Measurements from ENCODE around the gene WNT4.

WNT4 gene

GRCh38 chr1:22129501-22130117 lies 13.3 kb downstream of the WNT4 start:
- DNase-seq = no peak

DNA sequence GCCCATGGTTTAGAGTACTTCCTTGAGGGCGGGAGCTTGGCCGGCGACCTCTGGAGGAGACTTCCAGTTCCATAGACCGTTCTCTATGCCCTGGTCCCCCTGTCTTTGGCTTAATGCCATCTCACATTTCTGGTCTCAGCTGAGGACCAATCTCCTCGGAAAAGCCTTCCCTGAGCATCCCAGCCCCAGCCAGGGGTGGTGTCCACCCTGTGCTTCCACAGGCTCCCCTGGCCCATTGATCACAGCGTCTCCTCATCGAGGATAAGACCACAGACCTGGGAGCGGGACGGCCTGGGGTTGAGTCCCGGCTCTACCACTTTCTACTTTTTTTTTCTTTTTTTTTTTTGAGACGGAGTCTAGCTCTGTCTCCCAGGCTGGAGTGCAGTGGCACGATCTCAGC lies 14.5 kb downstream of the WNT4 start:
- no peak for DNase-seq

DNA sequence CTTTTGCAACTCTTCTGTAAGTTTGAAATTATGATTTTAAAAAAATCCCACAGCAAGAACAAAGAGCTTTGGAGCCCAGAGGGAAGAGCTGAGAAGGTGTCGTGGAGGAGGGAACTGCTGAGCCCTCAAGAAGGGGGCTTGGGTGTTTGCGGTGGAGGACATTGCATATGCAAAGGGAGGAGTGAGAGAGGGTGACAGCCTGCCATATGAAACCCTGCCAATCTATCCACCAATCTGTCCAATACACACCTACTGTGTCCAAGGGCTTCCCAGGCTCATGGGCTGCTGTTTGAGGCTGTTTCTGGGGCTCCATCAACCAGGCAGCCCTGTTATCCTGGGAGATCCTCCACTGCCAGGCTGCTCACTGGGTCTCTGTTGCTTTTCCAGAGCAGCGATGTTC lies 15.2 kb downstream of the WNT4 start:
- DNase-seq = no peak

DNA sequence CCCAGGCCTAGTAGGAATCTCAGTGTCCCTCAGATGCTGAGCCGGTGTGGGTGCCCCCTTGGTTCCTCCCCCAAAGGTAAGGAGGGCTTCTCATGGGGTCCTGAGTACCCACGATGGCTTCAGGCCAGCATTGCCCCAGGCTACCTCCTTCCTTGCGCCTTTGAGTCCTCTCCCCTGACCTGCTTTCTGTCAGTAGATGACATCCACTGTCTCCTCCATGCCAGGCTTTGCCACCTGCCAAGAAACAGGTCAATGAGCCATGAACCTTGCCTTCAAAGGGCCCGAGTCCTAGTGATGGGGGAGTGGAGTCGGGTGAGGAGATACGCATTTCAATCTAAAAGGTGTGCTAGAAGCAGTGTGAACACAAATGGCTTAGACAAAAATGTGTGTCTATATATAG lies 15.6 kb downstream of the WNT4 start:
- DNase-seq = no peak

DNA sequence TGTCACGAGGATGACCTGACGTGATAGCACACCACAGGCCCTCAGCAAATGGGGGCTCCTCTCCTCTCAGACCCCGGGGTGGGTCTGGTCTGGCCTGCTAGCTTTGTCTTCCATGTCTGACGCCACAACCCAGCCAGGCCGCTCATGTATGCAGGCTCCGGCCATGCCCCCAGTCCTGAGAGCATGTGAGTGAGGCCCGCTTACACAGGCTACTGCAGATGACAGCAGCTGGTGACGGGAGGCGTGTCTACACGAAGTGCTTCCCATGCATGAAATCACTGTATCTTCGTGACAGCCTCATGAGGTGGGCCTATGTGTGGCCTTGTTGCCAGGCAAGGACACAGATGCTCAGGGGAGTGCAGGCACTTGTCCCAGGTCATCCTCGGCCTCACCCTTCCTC lies 16.4 kb downstream of the WNT4 start:
- DNase-seq = no peak

GRCh38 chr1:22124592-22125229 lies 18.2 kb downstream of the WNT4 start:
- no peak for DNase-seq

DNA sequence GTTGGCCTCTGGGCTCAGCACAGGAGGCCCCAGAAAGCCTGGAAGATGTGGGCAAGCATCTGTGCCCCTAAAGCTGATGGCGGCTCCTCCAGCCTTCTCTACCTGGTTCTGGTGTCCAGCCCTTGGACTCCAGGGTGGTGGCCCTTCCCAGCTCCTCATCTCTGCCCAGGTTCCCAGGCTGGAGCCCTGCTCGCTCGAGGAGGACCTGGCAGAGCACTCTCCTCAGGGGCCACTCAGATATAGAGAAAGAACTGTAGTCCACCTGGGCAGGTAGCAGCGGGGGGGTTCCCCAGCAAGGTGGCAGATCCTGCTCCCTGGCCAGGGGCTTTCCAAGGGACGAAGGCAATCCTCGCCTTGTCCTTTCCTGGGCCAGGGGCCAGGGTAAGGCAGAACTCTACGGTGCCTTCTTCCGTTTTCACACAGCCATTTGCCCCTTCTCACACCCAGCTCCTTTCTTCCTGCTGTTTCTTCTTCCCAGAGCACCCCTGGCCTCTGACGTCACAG lies 18.9 kb downstream of the WNT4 start:
- no peak for DNase-seq

DNA sequence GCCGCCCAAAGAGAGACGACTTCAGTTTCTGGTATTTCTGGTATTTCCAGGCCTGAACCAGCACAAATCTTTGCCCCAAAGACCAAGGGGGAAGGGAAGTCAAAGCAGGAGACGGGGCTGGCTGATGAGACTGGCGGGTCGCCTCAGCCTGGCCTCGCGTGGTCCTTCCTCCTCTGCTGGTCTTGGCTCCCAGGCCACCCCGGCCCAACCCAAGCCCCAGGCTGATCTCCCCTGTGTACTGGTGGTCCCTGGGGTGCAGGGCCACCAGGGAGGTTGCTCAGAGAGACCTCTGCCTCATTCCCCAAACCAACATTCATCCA lies 19.9 kb downstream of the WNT4 start:
- peak; percentile 43 for DNase-seq

- no peak for DNase-seq
These were observed 20.4 kb downstream of the WNT4 start for GRCh38 chr1:22122273-22123070.

DNA sequence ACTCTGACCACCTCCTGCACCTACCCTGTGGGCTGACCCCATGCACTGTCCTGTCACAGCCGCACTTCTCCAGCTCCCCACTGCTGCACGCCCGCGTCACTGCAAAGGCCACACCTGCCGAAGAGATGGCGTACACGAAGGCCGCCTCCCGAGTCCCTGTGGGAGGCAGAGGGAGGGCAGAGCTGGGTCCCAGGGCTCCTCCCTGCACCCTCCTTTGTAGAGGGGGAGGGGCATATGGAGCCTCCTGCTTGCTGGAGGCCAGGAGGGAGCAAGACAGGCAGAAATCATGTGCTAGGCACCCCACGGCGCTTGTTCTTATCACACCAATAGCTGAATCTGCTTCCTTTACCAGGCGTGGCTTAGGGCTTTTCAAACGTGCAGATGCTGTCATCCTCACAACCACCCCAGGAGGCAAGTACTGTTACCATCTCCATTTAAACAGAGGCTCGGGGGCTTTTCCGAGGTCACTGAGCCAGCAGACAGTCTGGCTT lies 21.4 kb downstream of the WNT4 start:
- DNase-seq = no peak

GRCh38 chr1:22120469-22120790 lies 22.5 kb downstream of the WNT4 start:
- DNase-seq = no peak

DNA sequence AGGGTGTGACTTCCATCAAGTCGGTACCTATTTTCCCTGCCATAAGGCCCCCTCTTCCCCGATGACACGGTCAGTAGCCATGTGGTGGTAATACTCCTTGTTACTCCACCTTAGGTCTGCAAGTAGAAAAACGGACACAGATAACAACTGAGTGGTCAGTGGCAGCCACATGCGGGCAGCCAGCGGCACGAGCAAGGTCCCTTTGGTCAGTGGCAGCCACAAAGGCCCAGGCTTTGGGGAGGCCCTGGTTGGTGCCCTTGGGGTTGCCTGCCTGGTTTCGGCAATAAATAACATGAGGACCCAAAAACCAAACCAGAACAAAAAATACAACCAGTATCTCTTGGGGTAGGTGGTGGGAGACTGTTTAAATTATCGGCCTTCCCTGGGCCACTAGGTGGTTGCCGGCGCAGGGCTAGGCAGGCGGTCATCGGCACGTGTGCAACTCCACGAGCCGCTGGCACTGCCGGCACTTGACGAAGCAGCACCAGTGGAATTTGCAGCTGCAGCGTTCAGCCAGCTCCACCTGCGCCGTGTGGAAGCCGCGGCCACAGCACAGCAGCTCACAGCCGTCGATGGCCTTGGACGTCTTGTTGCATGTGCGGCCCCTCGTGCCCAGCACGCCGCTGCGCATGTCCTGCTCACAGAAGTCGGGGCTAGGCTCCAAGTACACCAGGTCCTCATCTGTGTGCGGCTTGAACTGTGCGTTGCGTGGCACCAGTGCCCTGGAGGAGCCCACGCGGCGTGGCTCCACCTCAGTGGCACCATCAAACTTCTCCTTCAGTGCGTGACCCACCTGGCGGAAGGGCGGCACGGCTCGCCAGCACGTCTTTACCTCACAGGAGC lies 23.1 kb downstream of the WNT4 start:
- no peak for DNase-seq

- no peak for DNase-seq
These were observed 24.5 kb downstream of the WNT4 start for GRCh38 chr1:22118291-22118992.

- DNase-seq = no peak
These were observed 25.0 kb downstream of the WNT4 start for GRCh38 chr1:22117851-22118250.

DNA sequence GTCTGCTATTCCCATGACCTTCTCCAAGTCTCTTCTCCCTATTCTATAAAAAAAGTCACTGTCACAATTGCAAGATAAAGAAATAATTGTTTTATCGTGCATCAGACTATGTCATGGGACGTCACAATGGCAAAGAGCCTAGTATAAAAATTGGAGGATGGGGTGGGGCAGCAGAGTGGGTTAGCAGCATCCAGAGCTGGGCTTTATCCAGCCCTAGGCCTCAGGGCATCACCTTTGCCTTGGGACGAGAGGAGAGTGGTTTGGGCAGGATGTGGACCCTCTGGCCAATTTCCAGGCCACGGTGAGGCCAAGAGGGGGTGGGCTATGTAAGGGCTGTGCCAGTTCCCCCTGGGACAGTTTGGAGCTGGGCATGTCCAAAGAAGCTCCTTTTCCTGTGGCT lies 25.7 kb downstream of the WNT4 start:
- no peak for DNase-seq

DNA sequence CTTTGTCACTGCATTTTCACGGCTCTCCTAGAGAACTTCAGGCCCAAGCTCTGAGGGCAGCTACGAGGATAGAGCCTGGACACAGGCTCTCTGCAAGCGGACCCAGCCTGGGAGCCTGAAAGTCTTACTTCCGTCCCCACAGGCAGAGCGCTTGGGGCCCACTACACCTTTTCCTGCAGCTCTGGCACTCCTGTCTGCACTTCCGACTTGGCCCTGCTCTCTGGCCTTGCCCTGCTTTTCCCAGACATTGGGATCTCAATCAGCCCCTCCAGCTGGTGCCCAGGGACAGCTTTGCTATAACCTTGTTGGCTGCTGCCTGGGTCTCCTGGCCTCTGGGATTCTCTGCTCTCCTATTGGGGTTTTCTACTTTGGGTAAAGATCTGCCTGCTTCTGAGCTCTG lies 27.6 kb downstream of the WNT4 start:
- no peak for DNase-seq

GRCh38 chr1:22114083-22115012 lies 28.5 kb downstream of the WNT4 start:
- peak; percentile 78 for DNase-seq

DNA sequence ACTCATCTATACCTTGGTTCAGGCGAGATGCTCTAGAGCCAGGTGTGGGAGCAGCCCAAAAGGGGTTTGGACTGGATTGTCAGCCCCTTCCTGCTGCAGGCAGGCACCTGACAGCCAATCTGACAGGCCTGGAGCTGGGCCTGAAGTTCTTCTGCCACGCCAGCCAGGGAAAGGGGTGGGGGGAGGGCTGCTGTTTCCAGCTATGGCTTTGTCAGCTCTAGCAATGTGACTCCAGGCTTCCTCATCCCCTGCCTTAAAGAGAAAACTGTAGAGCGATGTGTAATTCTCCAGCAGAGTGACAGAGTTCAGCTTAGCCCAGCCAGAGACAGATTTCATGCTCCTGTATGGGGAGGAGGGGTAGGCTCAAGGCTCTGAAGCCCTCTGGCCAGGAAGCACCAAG lies 30.3 kb downstream of the WNT4 start:
- DNase-seq = no peak

GRCh38 chr1:22111620-22112019 lies 31.3 kb downstream of the WNT4 start:
- DNase-seq = peak; percentile 29

DNA sequence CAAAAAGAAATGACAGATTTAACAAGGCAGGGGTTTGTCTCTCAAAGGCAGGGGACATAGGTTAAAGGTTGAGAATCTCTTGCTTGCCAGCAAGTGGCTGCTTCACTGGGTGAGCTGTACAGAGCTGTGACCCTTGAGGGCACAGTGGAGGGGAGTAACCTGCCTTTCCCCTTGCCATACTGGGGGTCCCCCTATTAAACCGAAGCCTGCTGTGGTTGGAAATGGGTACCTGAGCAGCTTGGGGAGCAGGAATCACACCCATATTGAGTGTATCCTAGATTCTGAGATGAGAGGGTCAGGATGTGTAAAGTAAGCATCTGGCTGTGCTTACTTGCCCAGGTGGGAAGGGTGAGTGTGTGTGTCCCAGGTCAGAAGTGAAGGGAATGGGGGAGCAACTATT lies 31.8 kb downstream of the WNT4 start:
- no peak for DNase-seq

GRCh38 chr1:22110016-22110415 lies 32.9 kb downstream of the WNT4 start:
- DNase-seq = no peak
